ENCODE results near the gene MGLL. TPM values are rescaled to one million over a fixed set of nuclear protein-coding genes. Genes with fewer than 3 reads are reported as not detected.

The MGLL gene
- total RNA-seq, 1 experiment from 2014 or later: 2.1 TPM

DNA sequence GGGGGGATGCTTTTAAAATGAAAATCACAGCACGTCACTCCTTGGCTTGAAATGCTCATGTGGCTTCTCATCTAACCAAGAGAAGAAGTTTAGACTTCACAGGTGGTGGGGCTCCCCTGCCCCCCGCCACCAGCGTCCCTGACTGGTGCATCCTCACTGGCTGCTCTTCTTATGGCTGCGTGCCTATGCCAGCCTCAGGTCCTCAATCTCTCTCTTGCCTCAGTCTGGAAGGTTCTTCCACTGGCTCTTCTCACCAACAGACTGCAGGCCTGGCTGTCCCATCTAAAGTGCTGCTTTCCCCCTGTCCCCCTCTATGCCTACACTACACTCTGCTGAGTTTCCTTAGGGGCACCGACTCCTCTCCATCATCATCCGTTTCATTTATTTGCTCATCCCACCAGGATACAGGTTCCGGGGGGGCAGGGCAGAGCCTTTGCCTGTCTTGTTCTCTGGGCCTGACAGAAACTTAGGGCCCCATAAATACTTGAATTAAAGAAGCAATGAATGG is 128.9 kb downstream of the MGLL start:
- H3K4me1 ChIP-seq (ENCODE audit: control insufficient read depth, insufficient read depth, low read length): no peaks in the 10 kb centered on the region
- H3K27ac ChIP-seq (ENCODE audit: low read length): no peak overlapping the region
- DNase-seq (ENCODE audit: low read depth, low spot score) (no peak), ATAC-seq (no peak)
- ChIA-PET CTCF (interaction anchor here (0.7 kb wide), 1 partner anchor 282 kb away, joined by 5 read pairs; no protein-coding TSS in a partner anchor), POLR2A (no interaction called here)
- in situ Hi-C loops (cut with HindIII; ENCODE audit: low pct_unique_long_range_greater_than_20kb, low sequenced_read_pairs) (no loop called here), intact Hi-C loops (cut with micrococcal nuclease; ENCODE audit: unreplicated experiment) (loop anchor here (10.0 kb wide), 1 partner anchor 131 kb away; the partner anchor contains the start of gene MGLL)
- TF ChIP-seq SIN3A (IDR thresholded peaks at IDR 0.05; ENCODE audit: borderline replicate concordance, insufficient read depth, low read depth, low read length): no peak
- TF ChIP-seq, protein P1, sequence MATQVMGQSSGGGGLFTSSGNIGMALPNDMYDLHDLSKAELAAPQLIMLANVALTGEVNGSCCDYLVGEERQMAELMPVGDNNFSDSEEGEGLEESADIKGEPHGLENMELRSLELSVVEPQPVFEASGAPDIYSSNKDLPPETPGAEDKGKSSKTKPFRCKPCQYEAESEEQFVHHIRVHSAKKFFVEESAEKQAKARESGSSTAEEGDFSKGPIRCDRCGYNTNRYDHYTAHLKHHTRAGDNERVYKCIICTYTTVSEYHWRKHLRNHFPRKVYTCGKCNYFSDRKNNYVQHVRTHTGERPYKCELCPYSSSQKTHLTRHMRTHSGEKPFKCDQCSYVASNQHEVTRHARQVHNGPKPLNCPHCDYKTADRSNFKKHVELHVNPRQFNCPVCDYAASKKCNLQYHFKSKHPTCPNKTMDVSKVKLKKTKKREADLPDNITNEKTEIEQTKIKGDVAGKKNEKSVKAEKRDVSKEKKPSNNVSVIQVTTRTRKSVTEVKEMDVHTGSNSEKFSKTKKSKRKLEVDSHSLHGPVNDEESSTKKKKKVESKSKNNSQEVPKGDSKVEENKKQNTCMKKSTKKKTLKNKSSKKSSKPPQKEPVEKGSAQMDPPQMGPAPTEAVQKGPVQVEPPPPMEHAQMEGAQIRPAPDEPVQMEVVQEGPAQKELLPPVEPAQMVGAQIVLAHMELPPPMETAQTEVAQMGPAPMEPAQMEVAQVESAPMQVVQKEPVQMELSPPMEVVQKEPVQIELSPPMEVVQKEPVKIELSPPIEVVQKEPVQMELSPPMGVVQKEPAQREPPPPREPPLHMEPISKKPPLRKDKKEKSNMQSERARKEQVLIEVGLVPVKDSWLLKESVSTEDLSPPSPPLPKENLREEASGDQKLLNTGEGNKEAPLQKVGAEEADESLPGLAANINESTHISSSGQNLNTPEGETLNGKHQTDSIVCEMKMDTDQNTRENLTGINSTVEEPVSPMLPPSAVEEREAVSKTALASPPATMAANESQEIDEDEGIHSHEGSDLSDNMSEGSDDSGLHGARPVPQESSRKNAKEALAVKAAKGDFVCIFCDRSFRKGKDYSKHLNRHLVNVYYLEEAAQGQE (IDR thresholded peaks at IDR 0.05; ENCODE audit: insufficient read depth in 1 of 2, low read depth in 2 of 2, low read length in 1 of 2): no peak
- no peak for TF ChIP-seq POLR2AphosphoS5 (IDR thresholded peaks at IDR 0.05; ENCODE audit: low read depth, low read length)
- BruUV-seq (replicated peaks): no TSS peak
- no peaks in the 10 kb centered on the region for H3K27me3 ChIP-seq (ENCODE audit: control insufficient read depth, insufficient read depth, low read length)
- no peaks in the 10 kb centered on the region for H3K9me3 ChIP-seq (ENCODE audit: control insufficient read depth, insufficient read depth, low read depth, low read length)
- no peaks in the 10 kb centered on the region for H3K36me3 ChIP-seq (ENCODE audit: control insufficient read depth, insufficient read depth, low read length)
- H3K4me3 ChIP-seq (ENCODE audit: low read depth in 2 of 2, low read length in 2 of 2): no peak overlapping the region

DNA sequence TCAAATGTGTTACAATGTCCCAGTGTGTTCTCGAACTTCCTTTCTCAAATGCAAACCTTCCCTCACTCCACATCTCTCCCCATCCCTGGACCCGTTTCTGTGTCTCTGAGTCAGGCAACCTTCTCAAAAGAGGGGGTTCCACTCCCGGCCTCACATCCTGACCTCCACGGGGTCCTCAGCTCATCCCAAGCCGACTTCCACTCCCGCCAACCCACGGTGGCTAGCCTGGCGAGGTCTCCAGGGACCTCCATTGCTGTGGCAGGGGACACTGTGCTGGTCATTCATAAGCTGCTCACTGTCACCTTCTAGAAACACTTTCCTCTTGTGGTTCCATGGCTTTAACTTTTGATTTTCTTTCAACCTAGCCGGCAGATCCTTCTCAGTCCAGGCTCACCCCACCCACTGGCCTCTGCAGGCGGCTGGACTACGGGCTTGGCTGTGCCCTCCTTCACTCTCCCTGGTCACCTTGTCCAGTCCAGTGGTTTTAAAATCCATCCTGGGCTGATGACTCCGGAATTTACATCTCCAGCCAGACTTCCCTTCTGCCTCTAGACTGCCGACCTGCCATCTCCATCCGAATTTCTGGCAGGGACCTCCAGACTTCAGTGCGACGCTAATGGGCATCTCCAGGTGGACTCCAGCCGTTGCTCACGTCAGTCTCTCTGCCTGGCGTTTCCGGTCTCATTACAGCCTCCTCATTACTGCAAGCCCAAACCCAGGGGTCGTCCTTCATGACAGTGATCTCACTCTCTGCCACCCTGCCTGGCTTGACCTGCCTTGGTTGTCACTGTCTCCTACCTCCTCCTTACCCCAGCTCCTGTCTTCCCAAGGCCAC is 129.6 kb downstream of the MGLL start:
- no peak overlapping the region for H3K4me3 ChIP-seq (ENCODE audit: low read depth in 2 of 2, low read length in 2 of 2)
- no peaks in the 10 kb centered on the region for H3K36me3 ChIP-seq (ENCODE audit: control insufficient read depth, insufficient read depth, low read length)
- ChIA-PET CTCF (interaction anchor here (2.0 kb wide), 1 partner anchor 118 kb away, joined by 4 read pairs; no protein-coding TSS in a partner anchor), POLR2A (interaction anchor here (0.5 kb wide), 1 partner anchor 10 kb away, joined by 3 read pairs; no protein-coding TSS in a partner anchor)
- intact Hi-C loops (cut with micrococcal nuclease; ENCODE audit: unreplicated experiment): loop anchor here (10.0 kb wide), 1 partner anchor 132 kb away; the partner anchor contains the start of gene MGLL
- no peak overlapping the region for H3K27ac ChIP-seq (ENCODE audit: low read length)
- no peaks in the 10 kb centered on the region for H3K9me3 ChIP-seq (ENCODE audit: control insufficient read depth, insufficient read depth, low read depth, low read length)
- no peak for ATAC-seq
- H3K27me3 ChIP-seq (ENCODE audit: control insufficient read depth, insufficient read depth, low read length): no peaks in the 10 kb centered on the region
- H3K4me1 ChIP-seq (ENCODE audit: control insufficient read depth, insufficient read depth, low read length): no peaks in the 10 kb centered on the region
- in situ Hi-C loops (cut with HindIII; ENCODE audit: low pct_unique_long_range_greater_than_20kb, low sequenced_read_pairs): no loop called here
- BruUV-seq (replicated peaks): no TSS peak
- TF ChIP-seq, protein P1 (IDR thresholded peaks at IDR 0.05; ENCODE audit: insufficient read depth in 1 of 2, low read depth in 2 of 2, low read length in 1 of 2): no peak
- TF ChIP-seq TCF7L2 (IDR thresholded peaks at IDR 0.05; ENCODE audit: low read depth, low read length) (no peak), POLR2AphosphoS5 (IDR thresholded peaks at IDR 0.05; ENCODE audit: low read depth, low read length) (no peak), SIN3A (IDR thresholded peaks at IDR 0.05; ENCODE audit: borderline replicate concordance, insufficient read depth, low read depth, low read length) (no peak)
- TF ChIP-seq, protein P2, sequence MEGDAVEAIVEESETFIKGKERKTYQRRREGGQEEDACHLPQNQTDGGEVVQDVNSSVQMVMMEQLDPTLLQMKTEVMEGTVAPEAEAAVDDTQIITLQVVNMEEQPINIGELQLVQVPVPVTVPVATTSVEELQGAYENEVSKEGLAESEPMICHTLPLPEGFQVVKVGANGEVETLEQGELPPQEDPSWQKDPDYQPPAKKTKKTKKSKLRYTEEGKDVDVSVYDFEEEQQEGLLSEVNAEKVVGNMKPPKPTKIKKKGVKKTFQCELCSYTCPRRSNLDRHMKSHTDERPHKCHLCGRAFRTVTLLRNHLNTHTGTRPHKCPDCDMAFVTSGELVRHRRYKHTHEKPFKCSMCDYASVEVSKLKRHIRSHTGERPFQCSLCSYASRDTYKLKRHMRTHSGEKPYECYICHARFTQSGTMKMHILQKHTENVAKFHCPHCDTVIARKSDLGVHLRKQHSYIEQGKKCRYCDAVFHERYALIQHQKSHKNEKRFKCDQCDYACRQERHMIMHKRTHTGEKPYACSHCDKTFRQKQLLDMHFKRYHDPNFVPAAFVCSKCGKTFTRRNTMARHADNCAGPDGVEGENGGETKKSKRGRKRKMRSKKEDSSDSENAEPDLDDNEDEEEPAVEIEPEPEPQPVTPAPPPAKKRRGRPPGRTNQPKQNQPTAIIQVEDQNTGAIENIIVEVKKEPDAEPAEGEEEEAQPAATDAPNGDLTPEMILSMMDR (IDR thresholded peaks at IDR 0.05): no peak
- no peak for DNase-seq (ENCODE audit: low read depth, low spot score)
